SW480 (cell line): ENCODE results near the gene XIRP1.
"Not testable (repeated sequence)": the region's sequence is repeated elsewhere in the genome, so short reads cannot be mapped to it uniquely, and the experiment has no call there.

Experiments
- DNase-seq: peaks from one replicate; pipeline ENCODE4 v3.0.0-alpha.2; 2016; ENCODE audit warnings: low spot score

The XIRP1 gene

DNA sequence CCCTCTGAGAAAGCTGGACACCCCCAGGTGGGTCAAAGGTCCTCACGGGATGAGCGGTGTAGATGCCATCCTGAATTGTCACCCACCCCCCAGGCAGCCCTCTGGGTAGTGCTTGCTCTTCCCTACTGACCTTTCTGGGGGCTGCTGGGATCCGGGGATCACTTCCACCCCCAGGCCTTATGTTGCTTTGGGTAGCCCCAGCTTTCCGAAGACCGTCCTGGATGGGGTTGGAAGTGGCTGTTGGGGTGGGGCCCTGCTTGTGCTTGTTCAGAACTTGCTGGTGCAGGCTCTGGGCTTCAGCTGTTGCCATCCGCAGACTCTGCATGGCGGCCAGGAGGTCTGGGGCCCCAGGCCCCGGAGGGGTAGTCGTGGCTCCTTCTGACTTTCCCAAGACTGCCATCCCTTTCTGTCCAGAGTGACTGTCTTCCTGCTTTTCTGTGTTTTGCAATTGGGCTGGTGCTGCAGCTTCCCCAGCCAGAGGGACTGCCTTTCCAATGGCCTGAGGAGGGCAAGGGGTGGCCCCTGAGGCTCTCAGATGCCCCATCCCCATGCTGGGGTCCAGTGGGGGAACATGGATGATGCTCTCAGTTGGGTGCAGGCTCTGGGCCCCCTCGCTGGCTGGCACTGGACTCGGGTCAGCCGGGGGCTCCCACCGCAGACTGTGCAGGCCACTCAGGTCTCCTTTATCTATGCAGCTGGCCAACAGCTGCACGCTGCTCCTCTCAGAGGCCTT, 6.3 kb downstream of the XIRP1 start:
- DNase-seq = no peak

DNA sequence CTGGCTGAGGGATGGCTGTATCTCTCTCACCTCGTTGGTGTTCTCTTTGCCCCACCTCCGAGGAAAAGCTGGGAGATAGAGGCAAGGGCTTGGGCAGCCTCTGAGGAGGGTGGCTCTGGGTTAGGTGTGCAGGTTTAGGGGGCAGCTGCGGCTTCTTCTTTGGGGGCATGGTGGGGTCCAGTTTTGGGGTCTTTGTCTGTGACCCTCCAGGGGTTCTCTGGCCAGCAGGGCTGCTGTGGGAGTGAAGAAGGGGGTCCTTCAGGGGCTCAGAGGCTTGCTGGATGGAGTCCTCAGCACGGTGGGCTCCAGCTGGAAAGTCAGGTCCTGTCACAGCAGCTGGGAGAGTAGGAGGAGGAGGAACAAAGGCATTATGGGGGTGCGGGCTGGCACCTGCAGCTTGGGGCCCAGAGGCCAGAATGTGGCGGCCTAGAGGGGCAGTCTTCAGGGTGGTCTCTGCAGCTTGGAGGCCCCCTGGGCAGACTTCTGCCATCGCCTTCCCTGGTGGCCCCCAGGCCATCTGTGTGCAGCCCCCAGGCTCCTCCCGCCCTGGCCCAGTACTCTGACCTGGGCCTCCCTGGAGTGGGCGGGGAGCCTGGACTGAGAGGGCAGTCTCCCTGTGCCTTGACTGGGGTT, 7.0 kb downstream of the XIRP1 start:
- no peak for DNase-seq

DNA sequence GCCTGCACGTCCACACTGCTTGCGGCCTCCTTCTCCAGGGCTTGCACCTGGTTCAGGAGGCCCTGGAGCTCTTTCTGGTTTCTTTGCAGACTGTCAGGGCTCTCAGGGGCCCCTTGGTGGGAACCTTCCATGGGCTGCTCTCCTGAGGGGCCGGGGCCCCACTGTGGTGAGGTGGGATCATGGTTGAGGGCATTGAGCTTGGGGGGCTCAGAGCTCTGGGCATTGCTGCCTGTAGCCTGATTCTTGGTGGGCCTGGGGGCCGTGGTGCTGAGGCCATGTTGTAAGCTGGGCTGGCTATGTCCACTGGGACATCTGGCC, 7.5 kb downstream of the XIRP1 start:
- DNase-seq = no peak

DNA sequence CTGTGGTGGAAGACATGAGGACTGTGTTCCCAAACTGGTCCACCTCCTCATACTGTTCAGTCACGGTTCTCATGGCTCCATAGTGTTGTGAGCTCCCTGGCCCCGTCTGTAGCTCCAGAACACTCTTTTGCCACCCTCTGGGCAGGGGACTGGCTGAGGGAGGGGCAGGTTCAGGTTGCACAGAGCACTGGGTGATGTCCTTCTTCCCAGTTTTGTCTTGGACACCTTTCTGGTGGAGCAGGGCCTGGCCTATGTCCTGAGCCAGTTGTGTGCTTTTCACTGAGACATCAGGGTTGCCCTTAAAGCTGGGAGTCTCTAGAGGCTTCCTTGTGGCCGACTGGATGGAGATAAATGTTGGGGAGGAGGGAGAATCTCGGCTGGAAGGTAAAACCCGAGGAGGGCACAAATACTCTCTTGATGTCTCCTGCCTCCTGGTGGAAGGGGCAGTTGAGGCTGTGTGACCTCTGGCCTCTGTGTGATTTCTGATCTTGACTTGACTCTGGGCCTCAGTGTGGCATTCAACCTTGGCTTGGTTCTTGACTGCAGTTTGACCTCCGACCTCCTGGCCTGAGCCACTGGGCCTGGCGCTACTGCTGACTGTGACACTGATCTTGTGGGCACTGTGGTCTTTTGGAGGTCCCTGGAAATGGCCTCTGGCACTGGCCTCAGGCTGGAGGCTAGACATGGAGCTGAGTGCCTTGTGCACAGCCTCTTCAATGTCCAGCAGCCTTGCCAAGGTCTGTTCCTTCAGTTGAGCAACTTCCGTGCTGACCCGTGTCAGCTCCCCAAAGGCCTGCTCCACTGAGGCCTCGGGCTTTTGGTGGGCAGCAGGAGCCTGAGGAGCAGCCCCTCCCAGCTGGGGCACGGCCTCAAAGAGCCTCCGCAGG, 8.1 kb downstream of the XIRP1 start:
- no peak for DNase-seq

DNA sequence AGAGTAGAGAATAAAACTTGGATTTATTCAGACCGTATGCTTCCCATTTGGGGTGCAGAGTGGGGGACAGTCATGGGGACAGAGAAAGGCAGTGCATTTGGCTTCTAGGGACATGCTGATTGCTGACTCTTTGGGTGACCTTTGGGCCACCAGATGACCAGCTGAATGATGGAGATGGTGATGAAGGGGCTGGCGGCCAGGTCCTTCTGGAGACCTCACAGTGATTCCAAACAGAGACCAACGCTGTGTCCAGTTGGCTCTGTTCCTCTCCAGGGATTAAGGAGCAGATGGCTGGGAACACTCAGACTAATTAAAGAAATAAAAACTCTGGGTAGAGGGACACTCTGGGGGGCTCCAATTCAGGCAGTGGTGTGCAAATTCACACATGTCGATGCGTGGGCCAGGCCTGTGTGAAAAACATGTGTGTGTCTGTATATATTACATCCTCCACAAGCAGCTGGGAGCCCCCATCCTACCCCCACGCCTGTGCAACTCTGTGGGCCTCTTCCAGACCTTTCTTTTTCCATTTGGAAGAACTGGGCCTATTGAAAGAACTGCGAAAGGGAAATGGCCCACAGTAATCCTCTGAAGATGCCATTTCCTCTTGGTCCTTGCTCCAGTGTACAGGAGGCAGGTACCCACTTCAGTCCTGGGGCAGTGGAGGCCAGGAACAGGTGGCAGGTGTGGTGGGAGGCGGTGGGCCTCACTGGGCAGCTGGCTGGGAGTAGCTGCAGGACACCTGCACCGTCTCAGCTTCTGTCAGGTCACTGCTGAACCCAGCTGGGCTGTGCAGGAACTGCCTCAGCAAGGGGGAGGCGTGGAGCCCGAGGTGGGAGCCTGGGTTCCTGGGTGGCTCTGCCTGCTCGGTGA, 8.9 kb downstream of the XIRP1 start:
- DNase-seq = no peak

DNA sequence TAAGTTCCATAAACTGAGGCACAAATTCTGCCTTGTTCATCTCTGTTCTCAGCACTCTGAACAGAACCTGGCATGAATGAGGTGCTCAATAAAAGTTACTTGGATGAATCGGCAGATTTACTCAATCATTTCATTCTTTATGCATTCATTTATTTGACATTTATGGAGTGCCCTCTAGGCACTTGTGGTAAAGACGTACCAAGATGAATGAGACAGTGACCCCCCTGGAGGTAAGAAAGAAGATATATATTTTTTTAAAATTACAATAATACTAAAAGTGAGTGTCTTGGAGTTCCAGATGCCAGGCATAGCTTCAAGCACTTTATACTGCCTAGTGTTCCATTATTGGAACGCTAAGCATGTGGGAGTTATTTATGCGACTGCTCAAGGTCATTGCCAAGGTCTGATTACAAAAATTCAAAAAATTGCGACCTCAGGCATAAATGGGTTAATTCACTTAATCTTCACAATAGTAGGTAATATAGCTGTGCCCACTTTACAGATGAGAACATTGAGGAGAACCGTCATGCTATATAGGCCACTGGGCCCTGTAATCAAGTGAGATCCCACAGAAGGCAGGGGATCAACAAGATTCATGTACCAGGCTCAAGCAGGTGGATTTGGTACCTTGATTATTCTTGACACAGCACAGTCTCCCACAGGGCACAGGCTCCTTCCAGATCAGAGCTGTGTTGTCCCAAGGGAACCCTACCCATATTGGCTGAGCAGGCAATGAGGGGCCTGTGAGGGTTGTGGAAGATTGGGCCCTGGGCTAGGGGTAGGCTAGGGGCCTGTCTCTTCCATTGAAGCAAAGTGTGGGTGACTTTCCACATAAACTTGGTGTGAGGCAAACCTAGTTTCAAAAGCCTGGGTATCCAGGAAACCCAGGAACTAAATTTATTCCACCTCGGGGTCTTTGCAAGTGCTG, 10.7 kb downstream of the XIRP1 start:
- no peak for DNase-seq

DNA sequence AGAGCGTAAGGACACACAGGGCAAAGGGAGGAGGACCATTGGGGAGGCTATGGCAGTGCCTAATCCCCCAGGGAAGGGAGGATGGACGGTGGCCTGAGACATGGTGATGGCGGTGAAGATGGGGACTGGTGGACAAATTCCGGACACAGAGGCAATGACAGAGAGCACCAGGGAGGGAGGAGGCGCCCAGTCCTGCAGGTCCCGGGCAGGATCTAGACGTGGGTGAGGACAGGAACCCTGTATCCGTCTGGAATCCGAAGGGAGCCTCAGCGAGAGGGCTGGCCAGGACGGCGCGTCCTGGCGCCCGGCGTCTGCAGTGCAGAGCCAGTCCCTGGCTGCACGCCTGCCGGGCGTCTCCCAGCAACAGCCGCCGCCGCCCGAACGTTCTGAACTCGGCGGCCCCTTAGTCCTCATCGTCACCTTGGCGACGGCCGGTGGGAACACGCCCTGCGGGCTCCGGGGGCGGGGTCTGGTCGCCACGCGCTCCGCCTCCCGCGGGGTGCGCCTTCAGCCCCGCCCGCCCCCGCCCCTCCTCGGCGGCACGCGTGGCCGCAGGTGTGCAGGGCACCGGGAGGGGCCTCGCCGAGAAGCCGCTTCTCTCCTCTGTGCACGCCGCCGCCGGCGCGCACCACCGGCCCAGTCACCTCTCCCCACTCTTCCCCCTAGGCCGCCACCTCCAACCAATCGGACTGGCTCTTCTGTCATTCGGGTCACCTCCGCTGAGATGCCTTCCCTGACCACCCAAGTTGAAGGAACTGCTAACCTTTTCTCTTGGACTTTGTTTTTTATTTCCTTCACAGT, 11.6 kb downstream of the XIRP1 start:
- peak; percentile 92 for DNase-seq

DNA sequence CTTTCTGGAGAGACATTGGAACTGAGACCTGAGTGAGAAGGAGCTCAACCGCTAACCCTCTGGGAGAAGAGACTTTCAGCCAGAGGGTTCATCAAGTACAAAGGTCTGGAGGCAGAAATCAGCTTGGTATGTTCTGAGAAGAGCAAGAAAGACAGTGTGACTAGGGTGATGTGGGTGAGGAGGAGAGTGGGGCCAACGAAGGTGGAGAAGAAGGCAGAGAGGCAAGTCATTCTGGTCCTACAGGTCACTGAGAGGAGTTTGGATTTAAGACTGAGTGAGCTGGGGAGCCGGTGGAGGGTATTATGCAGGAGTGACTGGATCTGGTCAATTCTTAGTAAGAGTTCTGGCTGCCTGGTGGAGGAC, 12.2 kb downstream of the XIRP1 start:
- no peak for DNase-seq

DNA sequence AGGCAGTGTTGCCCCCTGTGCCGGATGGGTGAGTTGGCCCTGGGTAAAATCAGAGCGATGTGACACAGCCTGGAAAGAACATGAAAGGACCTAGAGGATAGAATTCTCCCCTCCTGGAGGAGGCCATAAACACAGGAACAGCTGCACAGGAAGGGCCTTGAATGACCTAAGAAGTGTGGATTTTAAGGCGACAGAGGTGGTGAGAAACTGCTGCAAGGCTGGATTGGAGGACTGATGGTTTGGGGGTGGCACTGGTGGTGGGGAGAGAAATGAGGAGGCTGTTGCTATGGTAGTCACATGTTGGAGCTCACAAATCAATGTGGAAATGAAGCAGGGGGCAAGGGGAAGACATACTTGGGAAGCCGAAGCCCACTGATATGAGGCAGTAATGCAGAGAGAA, 13.8 kb downstream of the XIRP1 start:
- DNase-seq = no peak

DNA sequence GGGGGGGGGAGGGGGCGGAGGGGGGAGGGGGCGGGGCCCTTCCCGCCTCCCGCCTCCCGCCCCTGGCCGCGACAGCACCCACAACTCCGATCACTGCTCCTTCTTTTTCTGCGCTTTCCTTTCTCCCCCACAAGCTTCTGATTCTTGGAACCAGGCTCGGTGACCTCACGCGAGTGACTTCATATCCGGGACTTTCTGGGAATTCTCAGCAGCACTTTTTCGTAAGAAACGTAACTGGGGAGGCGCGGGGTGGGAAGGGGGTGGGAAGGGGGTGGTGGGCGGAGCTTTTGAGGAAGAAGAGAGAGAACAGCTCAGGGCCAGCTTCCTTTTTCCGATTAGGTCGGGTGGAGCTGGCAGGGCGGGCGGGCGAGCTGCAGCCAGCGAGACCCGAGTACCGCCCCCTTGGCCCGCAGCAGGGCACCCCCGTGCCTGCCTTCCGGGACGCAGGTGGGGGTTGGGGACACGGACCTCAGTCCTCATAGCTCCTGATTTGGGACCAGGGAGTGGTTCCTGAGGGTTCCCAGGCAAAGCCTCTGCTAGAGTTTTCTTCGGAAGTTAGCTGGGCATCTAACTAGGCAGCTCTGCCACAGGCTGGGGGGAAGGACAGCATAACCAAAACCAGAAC, 14.6 kb downstream of the XIRP1 start:
- peak; percentile 72 for DNase-seq

DNA sequence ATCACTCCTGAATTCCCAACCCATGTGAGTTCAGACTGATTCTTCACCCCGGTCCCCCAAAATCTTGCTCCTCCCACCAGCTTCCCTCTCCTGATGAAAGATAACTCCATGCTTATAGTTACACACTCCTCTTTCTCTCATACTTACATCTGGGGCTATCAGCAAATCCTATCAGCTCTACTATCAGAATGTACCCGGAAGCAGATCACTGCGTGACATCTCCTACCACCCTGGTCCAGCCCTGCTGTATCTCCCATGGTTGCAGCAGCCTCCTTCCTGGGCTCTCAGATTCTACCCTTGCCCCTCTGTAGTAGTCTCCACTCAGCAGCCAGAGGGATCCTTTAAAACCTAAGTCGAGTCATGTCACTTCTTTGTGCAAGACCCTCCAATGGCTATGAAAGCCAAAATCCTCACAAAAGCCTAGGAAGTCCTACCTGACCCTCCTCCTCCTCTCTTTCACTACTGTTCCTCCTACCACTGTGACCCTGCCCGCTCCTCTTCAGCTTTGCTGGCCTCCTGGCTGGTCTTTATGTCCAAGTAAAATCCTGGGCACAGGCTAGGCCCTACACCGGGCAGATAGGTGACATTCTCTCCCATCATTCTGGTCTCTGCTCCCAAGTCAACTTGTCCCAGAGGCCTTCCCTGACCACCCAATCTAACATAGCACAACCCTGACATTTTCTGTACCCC, 16.2 kb downstream of the XIRP1 start:
- no peak for DNase-seq

DNA sequence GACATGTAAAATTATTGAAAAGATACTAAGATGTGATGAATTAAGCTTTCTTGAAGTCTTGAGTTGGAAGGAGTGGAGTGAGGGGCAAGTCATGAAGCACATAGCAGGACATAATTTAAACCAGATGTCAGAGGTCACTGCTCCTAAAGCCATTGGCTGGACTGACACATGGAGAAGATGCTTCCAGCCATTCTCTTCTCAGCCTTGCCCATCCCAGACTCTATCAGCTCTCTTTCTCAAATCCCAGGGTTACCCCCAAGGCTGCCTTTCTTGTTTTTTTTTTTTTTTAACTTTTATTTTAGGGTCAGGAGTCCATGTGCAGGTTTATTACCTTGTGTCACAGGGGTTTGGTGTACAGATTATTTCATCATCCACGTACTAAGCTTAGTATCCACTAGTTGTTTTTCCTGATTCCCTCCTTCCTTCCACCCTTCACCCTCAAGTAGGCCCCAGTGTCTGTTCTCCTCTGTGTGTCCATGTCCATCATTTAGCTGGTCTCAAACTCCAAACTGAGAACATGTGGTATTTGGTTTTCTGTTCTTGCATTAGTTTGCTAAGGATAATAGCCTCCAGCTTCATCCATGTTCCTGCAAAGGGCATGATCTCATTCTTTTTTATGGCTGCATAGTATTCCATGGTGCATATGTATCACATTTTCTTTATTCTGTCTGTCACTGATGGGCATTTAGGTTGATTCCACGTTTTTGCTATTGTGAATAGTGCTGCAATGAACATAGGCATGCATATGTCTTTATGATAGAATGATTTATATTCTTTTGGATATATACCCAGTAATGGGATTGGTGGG, 18.9 kb downstream of the XIRP1 start:
- no peak for DNase-seq

DNA sequence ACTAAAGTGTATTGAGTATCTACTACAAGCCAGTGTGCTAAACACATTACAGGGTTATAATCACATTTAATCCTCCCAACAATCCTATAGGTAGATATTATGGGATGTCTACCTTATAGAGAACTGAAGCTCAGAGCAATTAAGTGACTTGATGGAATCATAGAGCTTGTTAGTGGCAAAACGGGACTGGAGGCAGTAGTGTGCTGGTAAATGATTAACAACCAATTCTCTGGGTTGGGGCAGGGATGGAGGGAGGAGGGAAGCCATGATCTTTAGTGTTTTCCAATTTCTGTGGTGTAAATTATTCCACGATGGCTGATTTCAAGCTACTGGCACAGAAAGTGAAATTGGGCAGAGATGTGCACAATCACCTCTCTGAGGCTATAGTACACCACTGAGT, 20.5 kb downstream of the XIRP1 start:
- DNase-seq = no peak

DNA sequence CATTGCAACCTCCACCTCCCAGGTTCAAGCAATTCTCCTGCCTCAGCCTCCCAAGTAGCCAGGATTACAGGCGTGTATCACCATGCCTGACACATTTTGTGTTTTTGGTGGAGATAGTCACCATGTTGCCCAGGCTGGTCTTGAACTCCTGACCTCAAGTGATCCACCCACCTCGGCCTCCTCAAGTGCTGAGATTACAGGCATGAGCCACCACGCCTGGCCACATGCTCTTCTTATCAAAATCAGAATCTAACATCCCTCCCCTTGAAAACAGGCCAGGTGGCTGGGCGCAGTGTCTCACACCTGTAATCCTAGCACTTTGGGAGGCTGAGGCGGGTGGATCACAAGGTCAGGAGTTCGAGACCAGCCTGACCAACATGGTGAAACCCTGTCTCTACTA, 21.5 kb downstream of the XIRP1 start:
- DNase-seq = not testable (repeated sequence)

DNA sequence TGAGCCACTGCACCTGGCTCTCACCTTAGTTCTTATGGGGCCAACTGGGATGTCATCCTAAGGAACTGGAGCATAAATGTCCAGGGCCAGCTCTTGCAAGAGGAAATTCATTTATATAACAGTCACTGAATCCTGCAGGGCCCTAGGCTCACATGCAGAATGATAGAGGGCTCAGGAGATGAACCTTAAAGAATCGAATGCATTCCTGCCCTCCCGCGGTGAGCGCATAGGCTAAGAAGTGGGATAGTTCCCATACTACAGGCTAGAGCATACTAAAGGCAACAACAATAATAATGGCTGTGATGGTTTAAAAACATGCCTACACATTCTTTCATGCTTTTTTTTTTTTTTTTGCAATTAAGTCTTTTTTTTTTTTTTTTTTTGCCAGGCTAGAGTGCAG, 21.9 kb downstream of the XIRP1 start:
- no peak for DNase-seq

DNA sequence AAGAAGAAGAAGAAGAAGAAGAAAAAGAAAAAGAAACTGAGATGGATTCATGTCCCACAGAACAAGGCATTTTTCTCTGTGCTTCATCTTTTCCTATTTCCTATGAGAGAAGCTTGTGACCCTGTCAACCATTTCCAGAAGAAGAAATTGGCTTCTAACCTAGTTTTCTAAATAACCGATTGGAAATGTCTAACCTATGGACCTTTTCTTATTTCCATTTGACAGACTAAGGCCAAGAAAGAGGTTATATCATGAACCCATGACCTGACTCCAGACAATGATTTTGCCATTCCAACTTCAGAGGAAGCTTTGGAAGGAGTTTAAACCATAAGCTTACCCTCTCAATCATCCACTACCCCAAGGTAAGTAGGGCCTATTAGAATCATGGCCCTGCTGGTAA, 22.7 kb downstream of the XIRP1 start:
- no peak for DNase-seq

DNA sequence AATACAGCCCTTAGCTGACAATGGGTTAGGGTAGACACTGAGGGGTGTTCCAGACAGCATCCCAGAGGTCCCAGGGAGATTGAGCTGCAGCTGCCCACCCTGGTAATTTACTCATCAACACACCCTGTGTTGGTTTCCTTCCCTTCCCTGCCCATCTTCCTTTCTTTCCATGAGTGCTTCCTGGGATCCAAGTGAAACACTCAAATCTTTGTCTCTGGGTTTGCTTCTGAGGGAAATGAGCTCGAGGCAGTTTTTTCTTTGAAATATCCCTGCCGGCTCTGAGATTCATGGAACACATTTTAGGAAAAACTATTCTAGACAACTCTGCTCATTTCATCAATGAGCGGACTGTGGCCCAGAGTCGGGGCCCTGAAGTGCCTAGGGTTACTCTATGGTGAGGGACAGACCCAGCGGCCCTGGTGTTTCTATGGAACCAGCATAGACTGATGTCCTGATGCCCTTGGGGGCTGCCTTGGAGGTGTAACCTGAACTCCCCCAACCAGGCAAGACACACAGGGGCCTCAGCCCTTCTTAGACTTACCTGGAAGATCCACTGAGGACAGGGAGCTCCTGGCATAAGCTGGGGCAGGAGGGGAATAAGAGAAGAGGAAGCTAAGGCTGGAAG, 24.1 kb downstream of the XIRP1 start:
- DNase-seq = no peak
